ENCODE results near the gene EXOC6B. TPM values are rescaled to one million over a fixed set of nuclear protein-coding genes. Genes with fewer than 3 reads are reported as not detected.

EXOC6B gene
- total and polyA plus RNA-seq, 9 of the 15 experiments (the other 6 are each of a cell fraction or from before 2014, with no cell fraction given) = 0.28 to 4.2 (median 2.0) TPM

GRCh38 chr2:72770879-72771461, 54.9 kb downstream of the EXOC6B start (continued):
- TF ChIP-seq AFF1 (IDR thresholded peaks at IDR 0.05; ENCODE audit: low read depth in 1 of 2, partially characterized antibody in 2 of 2) (no peak), THRB (CRISPR knock-in tag; conservative IDR thresholded peaks at IDR 0.05) (no peak), CBX5 (IDR thresholded peaks at IDR 0.05; ENCODE audit: borderline replicate concordance, low read depth) (no peak), ZSCAN29 (IDR thresholded peaks at IDR 0.05) (no peak), CREB1 (IDR thresholded peaks at IDR 0.05) (no peak), CREB1 (CRISPR knock-in tag; IDR thresholded peaks at IDR 0.05) (no peak), GABPB1 (CRISPR knock-in tag; IDR thresholded peaks at IDR 0.05) (no peak), HMGN3 (IDR thresholded peaks at IDR 0.05; ENCODE audit: borderline replicate concordance, extremely low read depth, insufficient read length, low read depth, low read length) (no peak), MEF2D (tag; conservative IDR thresholded peaks at IDR 0.05; ENCODE audit: low read depth) (no peak), ZNF12 (CRISPR knock-in tag; IDR thresholded peaks at IDR 0.05) (no peak), TBP (optimal IDR thresholded peaks at IDR 0.05; ENCODE audit: low read depth, low read length) (no peak), ZBTB7A (IDR thresholded peaks at IDR 0.05; ENCODE audit: borderline replicate concordance, control insufficient read depth, low read depth, low read length) (no peak), ZNF175 (CRISPR knock-in tag; IDR thresholded peaks at IDR 0.05; ENCODE audit: low read depth) (no peak), HEY1 (CRISPR knock-in tag; IDR thresholded peaks at IDR 0.05; ENCODE audit: borderline replicate concordance) (no peak), E4F1 (CRISPR knock-in tag; IDR thresholded peaks at IDR 0.05; ENCODE audit: borderline replicate concordance) (no peak)
- TF ChIP-seq, protein P1, sequence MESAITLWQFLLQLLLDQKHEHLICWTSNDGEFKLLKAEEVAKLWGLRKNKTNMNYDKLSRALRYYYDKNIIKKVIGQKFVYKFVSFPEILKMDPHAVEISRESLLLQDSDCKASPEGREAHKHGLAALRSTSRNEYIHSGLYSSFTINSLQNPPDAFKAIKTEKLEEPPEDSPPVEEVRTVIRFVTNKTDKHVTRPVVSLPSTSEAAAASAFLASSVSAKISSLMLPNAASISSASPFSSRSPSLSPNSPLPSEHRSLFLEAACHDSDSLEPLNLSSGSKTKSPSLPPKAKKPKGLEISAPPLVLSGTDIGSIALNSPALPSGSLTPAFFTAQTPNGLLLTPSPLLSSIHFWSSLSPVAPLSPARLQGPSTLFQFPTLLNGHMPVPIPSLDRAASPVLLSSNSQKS (CRISPR knock-in tag; IDR thresholded peaks at IDR 0.05) = no peak
- TF ChIP-seq, protein P2, sequence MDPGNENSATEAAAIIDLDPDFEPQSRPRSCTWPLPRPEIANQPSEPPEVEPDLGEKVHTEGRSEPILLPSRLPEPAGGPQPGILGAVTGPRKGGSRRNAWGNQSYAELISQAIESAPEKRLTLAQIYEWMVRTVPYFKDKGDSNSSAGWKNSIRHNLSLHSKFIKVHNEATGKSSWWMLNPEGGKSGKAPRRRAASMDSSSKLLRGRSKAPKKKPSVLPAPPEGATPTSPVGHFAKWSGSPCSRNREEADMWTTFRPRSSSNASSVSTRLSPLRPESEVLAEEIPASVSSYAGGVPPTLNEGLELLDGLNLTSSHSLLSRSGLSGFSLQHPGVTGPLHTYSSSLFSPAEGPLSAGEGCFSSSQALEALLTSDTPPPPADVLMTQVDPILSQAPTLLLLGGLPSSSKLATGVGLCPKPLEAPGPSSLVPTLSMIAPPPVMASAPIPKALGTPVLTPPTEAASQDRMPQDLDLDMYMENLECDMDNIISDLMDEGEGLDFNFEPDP (CRISPR knock-in tag; IDR thresholded peaks at IDR 0.05) = no peak

Data from K562 (cell line).